ENCODE data around the gene RBMS3.

The RBMS3 gene

GRCh38 chr3:29608414-29609327, 327.8 kb downstream of the RBMS3 start:
- no peak for DNase-seq (ENCODE audit: low read depth in 1 of 2, low spot score in 1 of 2)

- DNase-seq (ENCODE audit: low read depth in 1 of 2, low spot score in 1 of 2): no peak
Measured at GRCh38 chr3:29609328-29609811, 328.5 kb downstream of the RBMS3 start.

DNA sequence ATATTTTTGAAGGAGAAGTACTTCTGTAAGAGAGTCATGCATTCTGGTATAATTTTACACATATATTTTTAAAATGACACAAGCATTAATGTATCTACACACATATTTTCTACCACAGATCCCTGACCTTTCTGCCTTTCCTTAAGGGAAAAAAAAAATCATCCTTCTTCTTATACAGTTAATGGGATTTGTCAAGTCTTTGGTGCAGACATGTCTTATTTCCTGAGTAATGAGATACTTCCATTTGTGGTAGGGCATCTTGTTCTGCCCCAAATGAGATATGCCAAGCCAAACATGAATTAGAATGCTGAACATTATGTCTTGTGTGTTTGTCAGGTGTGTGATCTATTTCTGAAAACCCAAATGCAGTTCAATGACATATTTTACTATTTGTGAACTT, 329.9 kb downstream of the RBMS3 start:
- DNase-seq (ENCODE audit: low read depth in 1 of 2, low spot score in 1 of 2): no peak

GRCh38 chr3:29611252-29611651, 330.4 kb downstream of the RBMS3 start:
- DNase-seq (ENCODE audit: low read depth in 1 of 2, low spot score in 1 of 2): no peak

- no peak for DNase-seq (ENCODE audit: low read depth in 1 of 2, low spot score in 1 of 2)
Measured at GRCh38 chr3:29612536-29612935, 331.7 kb downstream of the RBMS3 start.

GRCh38 chr3:29614954-29615353, 334.1 kb downstream of the RBMS3 start:
- DNase-seq (ENCODE audit: low read depth in 1 of 2, low spot score in 1 of 2): no peak

DNA sequence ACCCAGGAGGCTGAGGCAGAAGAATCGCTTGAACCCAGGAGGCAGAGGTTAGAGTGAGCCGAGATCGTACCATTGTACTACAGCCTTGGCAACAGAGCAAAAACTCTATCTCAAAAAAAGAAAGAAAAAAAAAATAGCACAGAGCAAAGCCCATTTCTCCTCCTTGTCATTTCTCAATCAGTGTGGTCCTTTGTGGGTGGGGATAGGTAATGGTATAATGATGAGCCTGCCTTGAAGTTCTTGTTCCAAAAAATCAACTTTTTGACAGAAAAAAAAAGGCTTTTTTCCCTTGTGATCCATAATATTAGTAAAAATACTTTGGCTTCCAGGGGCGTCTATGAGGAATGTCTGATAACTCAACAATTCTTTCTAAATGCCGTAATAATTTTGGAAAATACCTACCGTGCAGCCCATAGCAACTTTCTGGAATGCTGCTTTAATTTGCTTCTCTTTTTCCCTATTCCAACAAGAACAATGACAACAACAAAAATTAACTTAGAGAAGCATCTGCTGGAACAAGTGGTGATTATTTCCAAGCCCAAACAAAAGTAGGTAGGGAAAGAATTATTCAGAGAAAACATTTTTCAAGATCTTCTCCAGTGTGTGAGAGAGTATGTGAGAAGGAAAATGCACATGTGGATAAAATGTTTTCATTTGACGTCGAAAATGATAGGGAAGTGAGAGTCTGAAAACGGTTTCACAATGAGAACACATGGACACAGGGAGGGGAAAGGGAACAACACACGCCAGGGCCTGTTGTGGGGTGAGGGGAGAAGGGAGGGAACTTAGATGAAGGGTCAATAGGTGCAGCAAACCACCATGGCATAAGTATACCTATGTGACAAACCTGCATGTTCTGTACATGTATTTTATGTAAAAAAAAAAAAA, 337.8 kb downstream of the RBMS3 start:
- DNase-seq (ENCODE audit: low read depth in 1 of 2, low spot score in 1 of 2): no peak

GRCh38 chr3:29619676-29620075, 338.8 kb downstream of the RBMS3 start:
- DNase-seq (ENCODE audit: low read depth in 1 of 2, low spot score in 1 of 2): no peak

DNA sequence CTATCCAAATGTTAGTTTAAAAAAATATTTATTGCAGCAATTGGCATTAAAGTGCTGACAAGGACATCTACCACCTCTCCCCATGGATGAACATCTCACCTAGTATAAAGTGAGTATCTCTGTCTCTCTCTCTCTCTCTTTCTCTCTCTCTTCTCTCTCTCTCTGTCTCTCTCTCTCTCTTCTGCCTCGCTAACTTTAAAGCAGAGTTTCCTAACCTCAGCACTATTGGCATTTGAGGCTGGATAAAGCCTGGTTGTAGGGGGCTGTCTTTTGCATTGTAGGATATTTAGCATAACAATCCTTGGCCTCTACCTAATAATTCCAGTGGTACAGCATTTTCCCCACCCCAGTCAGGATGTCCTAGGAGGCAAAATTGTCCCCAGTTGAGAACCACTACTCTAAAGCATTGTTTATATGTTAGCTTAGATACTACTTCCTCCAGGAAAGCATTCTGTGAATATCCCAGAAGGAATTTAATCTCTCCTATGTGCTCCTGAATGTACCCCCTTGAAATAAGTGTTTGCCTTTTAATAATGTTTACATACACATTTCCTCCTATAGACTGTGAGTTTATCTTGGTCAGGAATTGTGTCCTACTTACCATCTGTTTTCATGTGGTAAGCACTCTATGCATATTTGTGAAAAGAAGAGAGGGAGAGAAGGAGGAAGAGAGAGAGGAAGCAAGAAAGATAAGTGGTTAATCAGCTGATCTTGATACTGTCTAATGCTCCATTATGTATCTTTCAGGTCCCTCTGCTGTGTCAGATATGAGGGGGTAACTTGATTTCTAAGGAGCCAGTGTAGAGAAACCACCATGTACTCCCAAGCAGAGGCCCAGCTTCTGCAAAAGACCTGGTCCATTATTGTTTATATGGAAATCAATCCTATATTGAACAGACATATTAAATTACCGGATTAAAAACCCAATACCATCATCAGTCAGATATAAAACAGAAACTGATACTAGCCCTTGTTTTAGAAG, 346.6 kb downstream of the RBMS3 start:
- no peak for DNase-seq (ENCODE audit: low read depth in 1 of 2, low spot score in 1 of 2)

- DNase-seq (ENCODE audit: low read depth in 1 of 2, low spot score in 1 of 2): no peak
Measured at GRCh38 chr3:29628795-29629194, 347.9 kb downstream of the RBMS3 start.

DNA sequence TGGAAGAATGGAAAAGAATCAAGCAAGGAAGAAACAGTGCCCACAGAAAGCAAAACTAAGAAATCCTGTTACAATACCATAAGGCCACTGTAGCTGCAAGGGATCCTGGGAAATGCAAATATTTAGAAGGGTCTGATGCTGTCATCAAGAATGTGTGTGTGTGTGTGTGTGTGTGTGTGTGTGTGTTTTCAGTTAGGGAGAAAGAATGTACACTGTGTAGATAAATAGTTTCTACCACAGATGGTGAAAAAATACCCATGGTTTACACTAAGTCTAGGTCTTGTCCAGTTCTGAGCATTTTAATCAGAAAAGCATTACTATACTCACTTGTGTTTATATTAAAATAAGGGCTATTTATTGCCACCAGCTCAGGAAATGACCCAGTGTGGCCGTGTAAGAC, 355.0 kb downstream of the RBMS3 start:
- DNase-seq (ENCODE audit: low read depth in 1 of 2, low spot score in 1 of 2): no peak

- DNase-seq (ENCODE audit: low read depth in 1 of 2, low spot score in 1 of 2): no peak
Measured at GRCh38 chr3:29637068-29637467, 356.2 kb downstream of the RBMS3 start.

DNA sequence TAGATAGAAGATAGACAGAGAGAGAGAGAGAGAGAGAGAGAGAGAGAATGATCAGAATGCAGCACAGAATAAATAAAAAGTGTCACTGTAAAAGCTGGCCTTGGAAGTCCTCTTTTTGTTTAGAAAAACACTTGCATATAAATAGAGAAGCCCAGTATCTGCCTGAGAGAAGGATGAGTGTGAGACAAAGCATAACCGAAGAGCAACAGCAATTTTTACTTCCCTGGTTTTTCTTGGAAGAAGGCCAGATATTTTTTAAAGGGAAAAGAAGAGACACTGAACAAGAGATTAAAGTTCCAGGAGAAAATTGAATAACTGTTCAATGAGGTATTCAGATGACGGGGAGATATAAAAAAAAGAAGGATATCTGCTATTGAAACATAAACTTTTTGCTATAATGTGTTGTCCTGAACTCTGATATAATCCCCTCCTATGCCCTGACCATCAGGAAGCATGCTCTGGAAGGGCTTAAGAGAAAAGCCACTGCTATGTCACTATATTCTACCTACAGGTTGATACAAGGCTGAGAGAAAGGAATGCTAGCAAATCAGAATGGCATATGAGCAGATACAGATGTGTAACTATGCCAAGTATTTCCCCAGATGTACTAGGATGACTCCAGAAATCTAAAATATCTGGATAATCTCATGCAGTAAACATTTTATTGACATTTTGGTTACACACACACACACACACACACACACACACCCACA, 358.9 kb downstream of the RBMS3 start:
- DNase-seq (ENCODE audit: low read depth in 1 of 2, low spot score in 1 of 2): no peak

DNA sequence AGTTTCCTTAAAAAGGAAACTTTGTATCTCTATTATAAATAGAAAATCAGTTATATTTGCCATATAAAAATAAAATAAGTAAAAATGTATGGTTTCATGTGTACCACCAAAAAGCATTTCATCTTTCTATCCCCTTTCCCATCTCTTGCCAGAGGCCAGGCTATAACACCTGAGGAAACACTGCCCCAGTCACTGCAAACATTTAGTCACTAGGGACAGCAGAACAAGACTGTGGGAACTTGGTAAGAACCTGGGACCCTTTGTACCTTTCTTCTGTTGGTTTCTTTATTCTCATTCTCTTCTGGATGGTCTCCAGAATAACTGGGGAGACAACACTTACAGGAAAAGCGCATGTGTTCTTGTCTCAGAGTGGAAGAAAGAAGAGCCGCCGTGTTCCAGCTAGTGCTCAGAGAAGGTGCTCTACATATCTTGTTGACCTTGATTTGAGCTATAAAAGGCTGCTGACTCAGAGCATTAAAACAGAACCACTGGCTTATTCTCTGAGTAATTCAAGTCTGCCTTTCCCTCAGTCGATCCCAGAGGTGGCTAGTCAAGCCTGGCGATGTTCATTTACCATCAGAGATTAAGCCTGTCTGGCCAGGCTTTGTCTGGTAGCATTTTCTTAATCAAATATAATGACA, 361.6 kb downstream of the RBMS3 start:
- DNase-seq (ENCODE audit: low read depth in 1 of 2, low spot score in 1 of 2): no peak

- DNase-seq (ENCODE audit: low read depth in 1 of 2, low spot score in 1 of 2): no peak
Measured at GRCh38 chr3:29643034-29643425, 362.2 kb downstream of the RBMS3 start.

DNA sequence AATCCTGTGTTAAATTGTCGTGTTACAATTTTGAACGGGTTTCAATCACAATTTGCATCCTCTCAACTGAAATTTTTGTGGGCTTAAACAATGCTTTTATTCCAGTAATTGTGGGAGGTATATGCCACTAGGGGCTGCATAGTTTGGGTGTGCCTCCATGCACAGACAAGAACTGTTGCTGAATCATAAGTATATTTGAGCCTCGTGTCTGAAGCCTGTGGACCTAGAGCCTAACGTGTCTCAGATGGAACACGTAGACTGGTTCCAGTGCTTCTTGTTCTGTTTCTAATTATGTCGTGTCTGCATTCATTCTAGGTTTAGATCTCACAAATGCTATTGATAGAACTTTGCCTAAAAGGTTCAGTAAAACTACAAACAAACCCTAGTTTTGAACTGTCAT, 363.4 kb downstream of the RBMS3 start:
- no peak for DNase-seq (ENCODE audit: low read depth in 1 of 2, low spot score in 1 of 2)

DNA sequence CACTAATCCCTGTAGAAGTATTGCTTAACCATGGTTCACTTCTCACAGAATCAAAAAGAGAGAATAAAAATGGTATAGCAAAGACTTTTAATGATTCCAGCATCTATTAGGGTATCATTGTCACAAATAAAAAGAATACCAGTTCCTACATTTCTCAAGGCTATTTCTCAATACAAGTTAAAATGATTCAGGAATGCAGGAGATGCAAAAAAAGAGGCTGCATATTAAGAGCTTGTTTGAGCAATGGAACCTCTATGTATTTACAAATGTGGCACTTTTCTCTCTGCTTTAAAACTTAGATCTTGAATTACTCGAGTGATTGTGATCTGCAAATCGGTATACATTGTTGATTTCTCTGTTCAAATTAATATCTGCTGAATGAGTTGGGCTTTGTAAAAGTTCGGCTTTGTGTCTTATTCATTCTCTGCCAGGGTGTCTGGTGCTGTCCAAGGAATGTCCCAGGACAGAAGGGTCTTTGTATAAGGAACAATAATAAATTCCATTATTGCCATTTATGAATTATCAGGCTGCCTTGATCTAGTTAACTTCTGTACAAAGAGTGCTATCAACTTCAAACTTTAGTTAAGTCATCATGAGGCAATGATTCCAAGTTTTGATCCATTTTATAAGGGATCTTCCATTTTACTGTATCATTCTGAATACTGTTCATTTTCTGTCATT, 364.2 kb downstream of the RBMS3 start:
- DNase-seq (ENCODE audit: low read depth in 1 of 2, low spot score in 1 of 2): no peak

GRCh38 chr3:29646043-29646442, 365.2 kb downstream of the RBMS3 start:
- DNase-seq (ENCODE audit: low read depth in 1 of 2, low spot score in 1 of 2): no peak

Data from activated T-helper 1 cell treated with anti-CD3 and anti-CD28 coated beads, Interleukin-2, amount 50 U/mL, for 16 hours (primary cell).